ENCODE measurements around the gene RPIA. TPM values are rescaled to one million over a fixed set of nuclear protein-coding genes. Genes with fewer than 3 reads are reported as not detected.
"Not testable (repeated sequence)": the region's sequence is repeated elsewhere in the genome, so short reads cannot be mapped to it uniquely, and the experiment has no call there.

RPIA gene
- total RNA-seq, 1 donor from 2014 or later: 22.4 TPM

DNA sequence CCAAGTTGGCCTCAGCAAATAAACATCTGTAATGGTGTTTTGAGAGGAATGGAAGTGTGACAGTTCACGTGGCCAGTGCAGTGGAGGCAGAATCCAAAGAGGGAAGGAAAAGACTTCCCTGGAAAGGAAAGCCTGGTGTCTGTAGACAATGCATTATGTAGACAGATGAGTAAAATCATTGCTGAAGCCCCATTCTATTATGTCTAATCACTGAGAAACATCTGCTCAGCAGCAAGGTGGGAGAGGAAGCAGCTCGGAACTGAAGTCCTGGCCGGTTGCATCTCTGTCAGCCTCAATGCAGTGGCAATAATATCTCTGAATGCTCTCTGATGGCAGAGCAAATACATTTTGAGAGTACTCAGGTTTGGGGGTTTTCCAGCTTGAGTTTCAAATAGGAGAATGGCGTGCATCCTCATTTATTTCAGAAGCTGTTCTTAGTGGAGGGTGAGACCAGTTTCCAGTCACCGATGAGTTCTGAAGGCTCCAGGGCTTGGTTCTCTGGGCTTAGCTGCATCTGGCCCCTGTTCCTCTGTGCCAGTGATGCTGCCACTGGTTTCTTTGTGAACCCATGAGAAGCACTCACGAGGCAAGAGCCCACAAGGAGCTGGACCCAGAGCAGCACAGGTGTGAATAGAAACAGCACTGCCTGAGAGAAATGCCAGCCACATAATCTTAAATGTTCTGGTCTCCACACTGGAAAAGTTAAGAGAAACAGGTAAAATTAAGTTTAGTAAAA lies 63.3 kb downstream of the RPIA start:
- no peak for DNase-seq (ENCODE audit: low spot score)
- peak overlapping the region; percentile 61 for H3K4me3 Mint-ChIP-seq (ENCODE audit: unreplicated experiment)
- peaks cover 38% of the 10 kb centered on the region for H3K4me1 Mint-ChIP-seq (ENCODE audit: unreplicated experiment)
- TF ChIP-seq, protein P1, sequence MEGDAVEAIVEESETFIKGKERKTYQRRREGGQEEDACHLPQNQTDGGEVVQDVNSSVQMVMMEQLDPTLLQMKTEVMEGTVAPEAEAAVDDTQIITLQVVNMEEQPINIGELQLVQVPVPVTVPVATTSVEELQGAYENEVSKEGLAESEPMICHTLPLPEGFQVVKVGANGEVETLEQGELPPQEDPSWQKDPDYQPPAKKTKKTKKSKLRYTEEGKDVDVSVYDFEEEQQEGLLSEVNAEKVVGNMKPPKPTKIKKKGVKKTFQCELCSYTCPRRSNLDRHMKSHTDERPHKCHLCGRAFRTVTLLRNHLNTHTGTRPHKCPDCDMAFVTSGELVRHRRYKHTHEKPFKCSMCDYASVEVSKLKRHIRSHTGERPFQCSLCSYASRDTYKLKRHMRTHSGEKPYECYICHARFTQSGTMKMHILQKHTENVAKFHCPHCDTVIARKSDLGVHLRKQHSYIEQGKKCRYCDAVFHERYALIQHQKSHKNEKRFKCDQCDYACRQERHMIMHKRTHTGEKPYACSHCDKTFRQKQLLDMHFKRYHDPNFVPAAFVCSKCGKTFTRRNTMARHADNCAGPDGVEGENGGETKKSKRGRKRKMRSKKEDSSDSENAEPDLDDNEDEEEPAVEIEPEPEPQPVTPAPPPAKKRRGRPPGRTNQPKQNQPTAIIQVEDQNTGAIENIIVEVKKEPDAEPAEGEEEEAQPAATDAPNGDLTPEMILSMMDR (IDR thresholded peaks at IDR 0.05; ENCODE audit: unreplicated experiment): no peak
- H3K27me3 Mint-ChIP-seq (ENCODE audit: unreplicated experiment): peaks cover 7% of the 10 kb centered on the region
- peaks cover 9% of the 10 kb centered on the region for H3K9me3 Mint-ChIP-seq (ENCODE audit: unreplicated experiment)
- peaks cover 48% of the 10 kb centered on the region for H3K36me3 Mint-ChIP-seq (ENCODE audit: low read depth, unreplicated experiment)
- peak overlapping the region; percentile 100 for H3K27ac Mint-ChIP-seq (ENCODE audit: unreplicated experiment)

- Mint-ChIP-seq H3K4me3 (ENCODE audit: unreplicated experiment) (peak overlapping the region; percentile 18), H3K27ac (ENCODE audit: unreplicated experiment) (peak overlapping the region; percentile 85), H3K36me3 (ENCODE audit: low read depth, unreplicated experiment) (peaks cover 51% of the 10 kb centered on the region), H3K27me3 (ENCODE audit: unreplicated experiment) (peaks cover 7% of the 10 kb centered on the region), H3K9me3 (ENCODE audit: unreplicated experiment) (peaks cover 16% of the 10 kb centered on the region), H3K4me1 (ENCODE audit: unreplicated experiment) (peaks cover 38% of the 10 kb centered on the region)
- TF ChIP-seq, protein P1 (IDR thresholded peaks at IDR 0.05; ENCODE audit: unreplicated experiment): no peak
- no peak for DNase-seq (ENCODE audit: low spot score)
These were observed 64.4 kb downstream of the RPIA start for GRCh38 chr2:88755836-88756235.

DNA sequence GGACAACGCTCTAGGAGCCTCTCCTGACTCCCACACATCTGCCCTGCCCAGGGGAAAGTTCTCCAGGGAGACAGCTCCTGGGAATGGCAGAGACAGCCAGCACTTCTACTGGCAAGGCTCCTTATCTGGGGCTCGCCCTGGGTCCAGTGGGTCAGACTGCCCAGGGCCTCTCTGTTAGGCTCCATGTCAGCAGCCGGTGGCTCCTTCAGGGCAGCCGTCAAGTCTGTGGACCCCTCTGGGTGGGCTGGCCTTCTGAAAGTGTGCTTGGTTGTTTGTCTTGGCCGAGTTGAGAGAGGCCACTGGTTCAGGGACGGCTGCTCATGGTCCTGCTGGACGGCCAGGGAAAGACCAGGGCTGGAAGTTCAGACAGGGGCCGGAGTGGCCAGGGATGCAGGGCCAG lies 65.6 kb downstream of the RPIA start:
- H3K27me3 Mint-ChIP-seq (ENCODE audit: unreplicated experiment): peaks cover 7% of the 10 kb centered on the region
- H3K9me3 Mint-ChIP-seq (ENCODE audit: unreplicated experiment): peaks cover 16% of the 10 kb centered on the region
- TF ChIP-seq, protein P1 (IDR thresholded peaks at IDR 0.05; ENCODE audit: unreplicated experiment): no peak
- H3K27ac Mint-ChIP-seq (ENCODE audit: unreplicated experiment): no peak overlapping the region
- peaks cover 38% of the 10 kb centered on the region for H3K4me1 Mint-ChIP-seq (ENCODE audit: unreplicated experiment)
- DNase-seq (ENCODE audit: low spot score): no peak
- H3K36me3 Mint-ChIP-seq (ENCODE audit: low read depth, unreplicated experiment): peaks cover 48% of the 10 kb centered on the region
- H3K4me3 Mint-ChIP-seq (ENCODE audit: unreplicated experiment): no peak overlapping the region

DNA sequence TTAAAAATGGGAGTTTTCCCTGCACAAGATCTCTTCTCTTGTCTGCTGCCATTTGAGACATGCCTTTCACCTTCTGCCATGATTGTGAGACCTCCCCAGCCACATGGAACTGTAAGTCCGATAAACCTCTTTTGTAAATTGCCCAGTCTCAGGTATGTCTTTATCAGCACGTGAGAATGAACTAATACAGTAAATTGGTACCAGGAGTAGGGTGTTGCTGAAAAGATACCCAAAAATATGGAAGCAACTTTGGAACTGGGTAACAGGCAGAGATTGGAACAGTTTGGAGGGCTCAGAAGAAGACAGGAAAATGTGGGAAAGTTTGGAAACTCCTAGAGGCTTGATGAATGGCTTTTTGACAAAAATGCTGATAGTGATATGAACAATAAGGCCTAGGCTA lies 67.2 kb downstream of the RPIA start:
- DNase-seq (ENCODE audit: low spot score); H3K27ac Mint-ChIP-seq (ENCODE audit: unreplicated experiment); H3K27me3 Mint-ChIP-seq (ENCODE audit: unreplicated experiment): not testable (repeated sequence)
- Mint-ChIP-seq H3K36me3 (ENCODE audit: low read depth, unreplicated experiment) (peaks cover 40% of the 10 kb centered on the region), H3K4me3 (ENCODE audit: unreplicated experiment) (peak overlapping the region; percentile 17), H3K4me1 (ENCODE audit: unreplicated experiment) (peaks cover 25% of the 10 kb centered on the region), H3K9me3 (ENCODE audit: unreplicated experiment) (peaks cover 16% of the 10 kb centered on the region)

GRCh38 chr2:88760819-88761598 lies 69.5 kb downstream of the RPIA start:
- H3K36me3 Mint-ChIP-seq (ENCODE audit: low read depth, unreplicated experiment): peaks cover 32% of the 10 kb centered on the region
- peaks cover 16% of the 10 kb centered on the region for H3K9me3 Mint-ChIP-seq (ENCODE audit: unreplicated experiment)

More at GRCh38 chr2:88760819-88761598, 69.5 kb downstream of the RPIA start:
- H3K4me3 Mint-ChIP-seq (ENCODE audit: unreplicated experiment): no peak overlapping the region
- TF ChIP-seq, protein P1 (IDR thresholded peaks at IDR 0.05; ENCODE audit: unreplicated experiment): no peak
- peaks cover 7% of the 10 kb centered on the region for H3K4me1 Mint-ChIP-seq (ENCODE audit: unreplicated experiment)
- H3K27me3 Mint-ChIP-seq (ENCODE audit: unreplicated experiment): peaks cover 8% of the 10 kb centered on the region
- DNase-seq (ENCODE audit: low spot score): no peak
- H3K27ac Mint-ChIP-seq (ENCODE audit: unreplicated experiment): no peak overlapping the region
